BLaER1 (cell line): ENCODE results near the gene CHMP6.

ENCODE experiments used
- H3K27ac ChIP-seq: shearing (Covaris generic); formaldehyde crosslinking; 2 replicates; pipeline ENCODE4 v1.8.1; 2022
- H3K27me3 ChIP-seq: shearing (Covaris generic); formaldehyde crosslinking; 2 replicates; pipeline ENCODE4 v1.8.1; 2022
- H3K36me3 ChIP-seq: shearing (Covaris generic); formaldehyde crosslinking; 2 replicates; pipeline ENCODE4 v1.8.1; 2022
- H3K4me1 ChIP-seq: shearing (Covaris generic); formaldehyde crosslinking; 2 replicates; pipeline ENCODE4 v1.8.1; 2022
- H3K4me2 ChIP-seq: shearing (Covaris generic); formaldehyde crosslinking; 2 replicates; pipeline ENCODE4 v1.8.1; 2022
- H3K4me3 ChIP-seq: shearing (Covaris generic); formaldehyde crosslinking; 2 replicates; pipeline ENCODE4 v1.8.1; 2022
- H3K9ac ChIP-seq: shearing (Covaris generic); formaldehyde crosslinking; 2 replicates; pipeline ENCODE4 v1.8.1; 2022
- H3K9me3 ChIP-seq: shearing (Covaris generic); formaldehyde crosslinking; 2 replicates; pipeline ENCODE4 v1.8.1; 2022
- H4K20me1 ChIP-seq: shearing (Covaris generic); formaldehyde crosslinking; 2 replicates; pipeline ENCODE4 v1.8.1; 2022
- Cebpa-rat ChIP-seq: shearing (Covaris generic); IDR thresholded peaks from 2 replicates; pipeline ENCODE4 v1.8.1; 2022

CHMP6 gene

DNA sequence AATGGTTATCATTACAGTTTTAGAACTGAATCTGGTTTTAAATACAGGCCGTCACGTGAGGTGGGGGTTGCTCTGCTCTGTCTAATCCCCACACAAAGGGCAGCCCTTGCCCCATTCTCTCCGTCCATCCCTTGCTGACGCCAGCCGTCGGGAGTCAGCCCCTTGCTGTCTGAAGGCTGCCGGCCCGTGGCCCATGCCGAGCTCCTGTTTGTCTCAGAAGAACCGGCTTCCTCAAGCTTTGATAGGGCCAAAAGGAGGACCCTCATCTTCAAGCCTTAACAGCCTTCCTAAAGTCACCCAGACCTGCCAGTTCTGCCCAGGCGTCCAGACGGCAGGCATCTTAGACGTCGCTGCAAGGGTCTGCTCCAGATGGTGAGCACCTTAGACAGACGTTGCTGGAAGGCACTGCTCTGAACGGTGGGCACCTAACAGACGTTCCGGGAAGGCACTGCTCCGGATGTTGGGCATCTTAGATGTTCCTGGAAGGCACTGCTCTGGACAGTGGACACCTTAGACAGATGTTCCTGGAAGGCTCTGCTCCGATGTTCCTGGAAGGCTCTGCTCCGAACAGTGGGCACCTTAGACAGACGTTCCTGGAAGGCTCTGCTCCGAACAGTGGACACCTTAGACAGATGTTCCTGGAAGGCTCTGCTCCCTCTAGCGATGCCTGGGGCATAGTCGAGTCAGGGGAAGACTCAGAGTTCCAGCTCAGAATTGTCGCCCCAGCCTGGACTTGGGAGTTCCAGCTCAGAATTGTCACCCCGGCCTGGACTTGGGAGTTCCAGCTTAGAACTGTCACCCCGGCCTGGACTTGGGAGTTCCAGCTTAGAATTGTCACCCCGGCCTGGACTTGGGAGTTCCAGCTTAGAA is 35.1 kb upstream of the CHMP6 start:
- Histone ChIP-seq H3K9ac (peak overlapping the region; percentile 56; the same call in 1 of the 2 replicates), H3K9me3 (no peaks in the 10 kb centered on the region; the same call in 1 of the 2 replicates), H3K4me1 (peaks cover 84% of the 10 kb centered on the region), H3K27ac (peak overlapping the region; percentile 58), H3K36me3 (peaks cover 28% of the 10 kb centered on the region), H3K4me3 (peak overlapping the region; percentile 30; the same call in 1 of the 2 replicates), H3K4me2 (peak overlapping the region; percentile 85), H4K20me1 (peaks cover 79% of the 10 kb centered on the region), H3K27me3 (no peaks in the 10 kb centered on the region)
- TF ChIP-seq Cebpa-rat: no peak

DNA sequence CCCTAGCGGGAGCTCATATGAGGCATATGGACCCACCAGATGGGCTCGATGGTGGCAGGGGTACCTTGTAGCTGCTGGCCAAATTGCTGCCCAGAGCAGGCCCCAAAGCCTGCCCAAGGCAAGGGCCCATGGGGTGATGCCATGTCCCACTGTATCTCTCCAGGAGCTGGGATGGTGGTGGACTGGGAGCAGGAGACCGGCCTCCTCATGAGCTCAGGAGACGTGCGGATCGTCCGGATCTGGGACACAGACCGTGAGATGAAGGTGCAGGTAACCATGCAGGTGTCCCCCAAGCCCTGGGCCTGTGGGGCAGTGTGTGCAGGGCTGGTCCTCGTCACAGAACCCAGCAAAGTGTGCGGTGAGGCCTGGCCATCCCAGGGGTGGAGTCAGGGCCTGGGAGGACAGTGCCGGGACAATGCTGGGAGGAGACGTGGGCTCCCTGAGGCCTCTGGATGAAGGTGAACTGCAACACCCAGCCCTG is 34.1 kb upstream of the CHMP6 start:
- H3K9me3 ChIP-seq: no peaks in the 10 kb centered on the region; the same call in 1 of the 2 replicates
- H3K36me3 ChIP-seq: peaks cover 27% of the 10 kb centered on the region; the same call in 1 of the 2 replicates

DNA sequence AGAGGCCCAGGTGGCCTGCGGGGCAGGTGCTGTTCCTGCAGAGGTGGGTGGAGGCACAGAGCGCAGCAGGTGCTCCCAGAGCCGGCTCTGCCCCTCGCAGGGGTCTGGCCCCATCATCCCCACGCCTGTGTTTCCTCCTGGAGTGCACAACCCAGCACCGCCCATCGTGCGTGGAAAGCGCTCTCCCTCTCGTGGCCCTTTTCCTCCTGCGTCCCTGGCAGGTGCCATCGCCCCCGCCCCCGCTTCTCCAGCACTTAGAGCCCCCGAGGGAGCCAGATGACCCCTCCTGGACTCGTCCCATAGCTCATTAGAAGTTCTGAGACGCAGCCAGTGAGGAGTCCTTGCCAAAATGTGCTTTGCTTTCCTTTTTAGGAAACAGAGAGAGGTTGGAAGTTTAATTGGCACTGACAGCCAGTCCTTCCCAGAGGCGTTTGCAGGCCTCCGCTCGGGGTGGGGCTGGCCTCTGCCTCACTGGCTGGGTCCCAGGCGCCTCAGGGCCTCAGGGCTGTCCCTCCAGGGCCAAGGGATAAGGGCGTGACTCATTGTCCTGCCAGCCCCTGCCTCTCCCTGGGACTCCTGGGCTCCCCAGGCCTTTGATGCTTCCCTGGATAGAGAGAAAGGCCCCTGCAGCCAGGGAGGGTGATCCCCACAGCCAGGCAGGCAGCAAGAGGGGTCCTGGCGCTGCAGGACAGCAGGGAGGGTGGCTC is 32.2 kb upstream of the CHMP6 start:
- Histone ChIP-seq H3K9me3 (no peaks in the 10 kb centered on the region; the same call in 1 of the 2 replicates), H3K4me3 (no peak overlapping the region), H3K4me1 (peaks cover 68% of the 10 kb centered on the region), H3K9ac (no peak overlapping the region), H3K27ac (no peak overlapping the region), H3K27me3 (no peaks in the 10 kb centered on the region), H3K4me2 (peak overlapping the region; percentile 85), H4K20me1 (peaks cover 68% of the 10 kb centered on the region), H3K36me3 (peaks cover 36% of the 10 kb centered on the region)
- TF ChIP-seq Cebpa-rat: no peak

More for the DNA sequence above, 34.1 kb upstream of the CHMP6 start:
- Histone ChIP-seq H3K27me3 (no peaks in the 10 kb centered on the region), H3K27ac (no peak overlapping the region), H4K20me1 (peaks cover 79% of the 10 kb centered on the region), H3K9ac (no peak overlapping the region), H3K4me3 (no peak overlapping the region), H3K4me2 (peak overlapping the region; percentile 85), H3K4me1 (peaks cover 87% of the 10 kb centered on the region)
- no peak for TF ChIP-seq Cebpa-rat

DNA sequence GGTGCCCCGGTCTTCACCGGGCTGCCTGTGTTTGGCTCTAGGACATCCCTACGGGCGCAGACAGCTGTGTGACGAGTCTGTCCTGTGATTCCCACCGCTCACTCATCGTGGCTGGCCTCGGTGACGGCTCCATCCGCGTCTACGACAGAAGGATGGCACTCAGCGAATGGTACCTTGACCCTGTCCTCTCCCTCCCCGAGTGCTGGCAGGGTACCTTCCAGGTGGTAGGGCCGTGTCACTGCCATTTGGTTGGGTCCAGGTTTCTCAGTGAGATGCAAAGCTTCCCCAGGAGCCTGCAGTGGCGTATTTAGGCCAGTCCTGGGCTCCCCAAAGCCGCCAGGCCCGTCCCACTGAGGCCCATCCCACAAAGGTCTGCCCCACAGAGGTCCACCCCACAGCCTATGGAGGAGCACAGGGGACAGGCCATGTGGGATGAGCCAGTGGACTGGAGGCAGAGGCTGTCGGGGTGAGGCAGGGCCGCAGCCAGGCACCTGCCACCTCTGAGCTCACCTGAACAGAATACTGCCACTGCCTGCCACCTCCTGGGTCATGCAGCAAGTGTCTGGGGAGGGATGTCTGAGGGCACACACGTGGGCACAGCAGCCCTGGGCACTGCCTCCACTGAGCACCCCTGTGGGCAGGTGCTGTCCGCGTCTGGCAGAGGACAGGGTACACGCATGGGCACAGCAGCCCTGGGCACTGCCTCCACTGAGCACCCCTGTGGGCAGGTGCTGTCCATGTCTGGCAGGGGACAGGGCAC is 31.4 kb upstream of the CHMP6 start:
- Histone ChIP-seq H4K20me1 (peaks cover 68% of the 10 kb centered on the region), H3K9me3 (no peaks in the 10 kb centered on the region), H3K9ac (no peak overlapping the region), H3K27me3 (no peaks in the 10 kb centered on the region), H3K4me3 (no peak overlapping the region), H3K4me1 (peaks cover 60% of the 10 kb centered on the region), H3K36me3 (peaks cover 44% of the 10 kb centered on the region), H3K27ac (no peak overlapping the region), H3K4me2 (no peak overlapping the region)
- no peak for TF ChIP-seq Cebpa-rat

DNA sequence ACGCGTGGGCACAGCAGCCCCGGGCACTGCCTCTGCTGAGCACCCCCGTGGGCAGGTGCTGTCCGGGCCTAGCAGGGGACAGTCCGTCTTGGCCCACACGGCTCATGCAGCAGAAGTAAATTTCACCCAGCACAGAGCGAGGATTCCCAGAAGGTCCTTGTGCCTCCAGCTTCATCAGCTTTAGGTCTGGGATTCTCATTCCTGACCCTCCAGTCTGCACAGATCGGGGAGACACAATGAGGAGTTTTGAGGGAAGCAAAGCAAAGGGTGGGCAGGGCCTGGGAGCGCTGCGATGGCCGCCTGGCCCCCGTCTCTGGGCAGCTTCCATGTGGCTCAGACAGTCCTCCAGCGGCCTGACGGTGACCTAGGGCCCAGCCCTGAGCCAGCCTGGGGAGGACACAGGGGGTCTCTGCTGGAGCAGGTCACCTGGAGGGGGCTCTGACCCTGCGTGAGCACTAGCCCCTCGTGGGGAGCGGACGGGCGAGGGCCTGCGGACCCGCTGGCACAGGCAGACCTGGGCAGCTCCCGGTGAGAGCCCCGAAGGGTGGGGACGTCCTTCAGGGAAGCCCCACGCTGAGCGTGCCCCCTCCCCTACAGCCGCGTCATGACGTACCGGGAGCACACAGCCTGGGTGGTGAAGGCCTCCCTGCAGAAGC is 30.7 kb upstream of the CHMP6 start:
- no peaks in the 10 kb centered on the region for H3K27me3 ChIP-seq
- H4K20me1 ChIP-seq: peaks cover 61% of the 10 kb centered on the region
- H3K4me2 ChIP-seq: peak overlapping the region; percentile 44; the same call in 1 of the 2 replicates
- H3K4me3 ChIP-seq: no peak overlapping the region
- no peak for TF ChIP-seq Cebpa-rat
- H3K36me3 ChIP-seq: peaks cover 50% of the 10 kb centered on the region
- no peak overlapping the region for H3K9ac ChIP-seq
- H3K27ac ChIP-seq: no peak overlapping the region
- peaks cover 53% of the 10 kb centered on the region for H3K4me1 ChIP-seq
- H3K9me3 ChIP-seq: no peaks in the 10 kb centered on the region

DNA sequence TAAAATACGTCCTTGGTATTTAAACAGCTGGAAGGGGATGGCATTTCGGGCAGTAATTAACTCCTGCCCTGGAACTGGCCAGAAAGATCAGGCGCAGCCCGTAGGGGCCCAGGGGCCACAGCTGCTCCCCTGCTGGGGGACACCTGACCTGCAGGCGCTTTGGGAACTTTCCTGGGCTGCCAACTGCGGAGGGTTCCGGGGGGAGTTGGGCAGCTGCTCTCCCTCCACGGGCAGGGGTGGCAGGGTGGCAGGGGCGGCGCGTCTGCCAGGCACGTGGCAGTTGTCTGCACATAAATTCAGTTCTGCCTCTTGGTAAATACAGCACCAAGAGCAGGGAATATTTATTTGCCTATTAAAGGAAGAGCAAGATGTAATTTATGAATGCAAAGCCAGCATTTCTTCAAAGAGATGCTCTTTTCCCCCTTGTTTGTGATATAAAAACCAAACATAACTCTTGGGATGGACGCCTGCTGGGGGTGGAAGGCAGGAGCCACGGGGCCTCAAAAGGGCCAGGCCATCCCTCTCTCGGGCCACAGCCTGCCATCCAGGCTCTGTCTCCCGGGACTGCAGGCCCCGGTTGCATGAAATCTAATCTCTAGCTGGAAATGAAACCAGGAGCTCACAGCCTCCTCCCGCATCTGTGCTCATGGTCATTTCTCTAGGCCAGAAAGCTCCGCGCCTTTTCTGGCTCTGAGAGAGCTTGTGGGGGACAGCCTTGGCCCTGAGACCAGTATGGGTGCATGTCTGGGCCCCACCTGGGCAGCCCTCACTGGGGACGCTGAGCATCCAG is 29.9 kb upstream of the CHMP6 start:
- peak overlapping the region; percentile 44 for H3K4me2 ChIP-seq
- no peak overlapping the region for H3K4me3 ChIP-seq
- no peak for TF ChIP-seq Cebpa-rat
- no peak overlapping the region for H3K9ac ChIP-seq
- no peak overlapping the region for H3K27ac ChIP-seq
- H4K20me1 ChIP-seq: peaks cover 54% of the 10 kb centered on the region
- H3K4me1 ChIP-seq: peaks cover 45% of the 10 kb centered on the region
- H3K36me3 ChIP-seq: peaks cover 50% of the 10 kb centered on the region
- H3K27me3 ChIP-seq: no peaks in the 10 kb centered on the region
- no peaks in the 10 kb centered on the region for H3K9me3 ChIP-seq

DNA sequence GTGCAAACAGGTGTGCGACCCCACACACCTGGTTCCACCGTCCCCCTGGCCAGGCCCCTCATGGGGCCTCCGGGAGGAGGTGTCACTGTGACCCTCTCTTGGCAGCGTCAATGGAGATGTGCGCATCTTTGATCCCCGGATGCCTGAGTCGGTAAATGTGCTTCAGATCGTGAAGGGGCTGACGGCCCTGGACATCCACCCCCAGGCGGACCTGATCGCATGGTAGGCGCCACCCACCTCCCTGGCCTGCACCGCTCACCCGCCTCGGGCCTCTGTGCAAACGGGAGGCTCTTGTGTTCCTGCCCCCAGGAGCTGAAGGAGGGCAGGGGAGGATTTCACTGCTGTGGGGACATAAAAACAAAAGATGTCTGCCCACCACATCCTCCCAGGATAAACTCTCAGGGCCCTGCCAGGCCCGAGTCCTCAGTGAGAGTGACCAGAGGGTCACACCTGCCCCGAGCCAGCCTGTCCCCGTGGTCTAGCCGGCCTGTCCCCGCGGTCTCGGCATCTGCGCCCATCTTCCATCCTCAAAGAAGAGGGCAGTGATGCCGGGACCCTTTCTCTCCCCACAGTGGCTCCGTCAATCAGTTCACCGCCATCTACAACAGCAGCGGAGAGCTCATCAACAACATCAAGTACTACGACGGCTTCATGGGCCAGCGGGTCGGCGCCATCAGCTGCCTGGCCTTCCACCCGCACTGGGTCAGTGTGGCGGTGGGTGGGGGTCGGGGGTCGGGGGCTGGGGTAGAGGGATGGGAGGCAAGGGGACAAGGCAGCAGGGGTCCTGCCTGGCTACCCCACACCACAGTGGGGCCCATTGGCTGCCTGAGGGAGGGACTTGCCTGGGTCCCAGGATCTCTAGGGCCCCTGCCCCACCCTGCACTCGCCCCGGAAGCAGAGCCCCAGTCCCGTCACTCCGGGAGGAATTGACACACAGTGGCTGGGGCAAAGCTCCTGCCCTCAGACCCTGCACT is 29.0 kb upstream of the CHMP6 start:
- Histone ChIP-seq H3K4me3 (no peak overlapping the region), H3K4me2 (peak overlapping the region; percentile 44), H3K36me3 (peaks cover 50% of the 10 kb centered on the region), H4K20me1 (peaks cover 47% of the 10 kb centered on the region), H3K27me3 (no peaks in the 10 kb centered on the region), H3K9ac (no peak overlapping the region), H3K27ac (no peak overlapping the region), H3K9me3 (no peaks in the 10 kb centered on the region), H3K4me1 (peaks cover 36% of the 10 kb centered on the region)
- no peak for TF ChIP-seq Cebpa-rat
